OCI-LY3 (cell line): ENCODE results near the gene CTNNBL1.

ENCODE experiments used
- H2AFZ ChIP-seq: fragments of 200-600, 300-600 bp; shearing (Covaris generic); 2 replicates; pipeline ENCODE4 v1.6.0; 2014; ENCODE audit warnings: antibody characterized with exemption, low read depth, low read length
- H3K27ac ChIP-seq: fragments of 200-600, 300-600 bp; sonication (generic); 2 replicates; pipeline ENCODE4 v1.5.1; 2014; ENCODE audit warnings: mild to moderate bottlenecking, low read length, moderate library complexity, mixed read lengths
- H3K27me3 ChIP-seq: fragments of 200-600, 300-600 bp; sonication (generic); 2 replicates; pipeline ENCODE4 v1.6.1; 2014; ENCODE audit warnings: low read depth, low read length, mixed read lengths
- H3K36me3 ChIP-seq: fragments of 200-600, 300-600 bp; sonication (generic); replicated peaks from 2 replicates; pipeline ENCODE3; 2014; ENCODE audit warnings: low read depth, low read length, mixed read lengths
- H3K4me1 ChIP-seq: fragments of 300-600, 200-600 bp; sonication (generic); 2 replicates; pipeline ENCODE4 v1.6.1; 2014; ENCODE audit warnings: low read length, mixed read lengths
- H3K4me2 ChIP-seq: fragments of 200-600, 300-600 bp; sonication (generic); 2 replicates; pipeline ENCODE4 v1.6.1; 2014; ENCODE audit warnings: low read length, mixed read lengths
- H3K4me3 ChIP-seq: fragments of 300-600, 200-600 bp; sonication (generic); 2 replicates; pipeline ENCODE4 v1.5.1; 2014; ENCODE audit warnings: antibody characterized with exemption, mild to moderate bottlenecking, low read length, moderate library complexity
- H3K79me2 ChIP-seq: fragments of 300-600, 200-600 bp; shearing (Covaris generic); 2 replicates; pipeline ENCODE4 v1.6.1; 2014; ENCODE audit warnings: mild to moderate bottlenecking, low read length, mixed read lengths
- H3K9ac ChIP-seq: fragments of 300-600, 200-600 bp; shearing (Covaris generic); 2 replicates; pipeline ENCODE4 v1.6.0; 2014; ENCODE audit warnings: mild to moderate bottlenecking, low read length, moderate library complexity
- H3K9me3 ChIP-seq: fragments of 200-600, 300-600 bp; shearing (Covaris generic); 2 replicates; pipeline ENCODE4 v1.6.1; 2014; ENCODE audit warnings: low read length, mixed read lengths; ENCODE audit not compliant: insufficient read depth
- H4K20me1 ChIP-seq: fragments of 200-600, 300-600 bp; sonication (generic); 2 replicates; pipeline ENCODE4 v1.6.1; 2016; ENCODE audit warnings: low read length, mixed read lengths; ENCODE audit not compliant: insufficient read depth
- CTCF ChIP-seq: fragments of 200-600, 300-600 bp; sonication (generic); IDR thresholded peaks from 2 replicates; pipeline ENCODE4 v1.5.1; 2014; ENCODE audit warnings: antibody characterized with exemption, low read length, low read depth
- EZH2phosphoT487 ChIP-seq: fragments of 200-600 bp; shearing (Covaris generic); IDR thresholded peaks from 2 replicates; pipeline ENCODE4 v1.6.1; 2018; ENCODE audit warnings: antibody characterized with exemption, mixed run types, low read depth

The CTNNBL1 gene

GRCh38 chr20:37880726-37881591 lies 187.1 kb downstream of the CTNNBL1 start:
- Histone ChIP-seq H3K4me2 (no peak overlapping the region), H2AFZ (no peak overlapping the region), H3K79me2 (no peaks in the 10 kb centered on the region), H3K4me1 (0 out of 2 replicates have a peak, but pooled peaks cover 2% of the 10 kb centered on the region), H4K20me1 (no peaks in the 10 kb centered on the region), H3K4me3 (no peak overlapping the region), H3K27me3 (no peaks in the 10 kb centered on the region), H3K9ac (no peak overlapping the region), H3K36me3 (no peaks in the 10 kb centered on the region), H3K9me3 (no peaks in the 10 kb centered on the region), H3K27ac (no peak overlapping the region)
- TF ChIP-seq CTCF (no peak), EZH2phosphoT487 (no peak)

- Histone ChIP-seq H3K36me3 (no peaks in the 10 kb centered on the region), H3K27ac (no peak overlapping the region), H3K79me2 (no peaks in the 10 kb centered on the region), H3K9me3 (no peaks in the 10 kb centered on the region), H2AFZ (no peak overlapping the region), H4K20me1 (no peaks in the 10 kb centered on the region), H3K4me2 (no peak overlapping the region), H3K9ac (no peak overlapping the region), H3K4me1 (0 out of 2 replicates have a peak, but pooled peaks cover 4% of the 10 kb centered on the region), H3K27me3 (no peaks in the 10 kb centered on the region), H3K4me3 (no peak overlapping the region)
- no peak for TF ChIP-seq CTCF
- TF ChIP-seq EZH2phosphoT487, result no peak
Observed at GRCh38 chr20:37881601-37882343, 187.9 kb downstream of the CTNNBL1 start.

- Histone ChIP-seq H3K4me3 (no peak overlapping the region), H4K20me1 (no peaks in the 10 kb centered on the region), H3K36me3 (no peaks in the 10 kb centered on the region), H3K27ac (no peak overlapping the region), H3K79me2 (no peaks in the 10 kb centered on the region), H2AFZ (no peak overlapping the region), H3K9ac (no peak overlapping the region), H3K27me3 (no peaks in the 10 kb centered on the region), H3K4me1 (peaks cover 9% of the 10 kb centered on the region; the same call in 1 of the 2 replicates), H3K4me2 (no peak overlapping the region), H3K9me3 (no peaks in the 10 kb centered on the region)
- no peak for TF ChIP-seq CTCF
- TF ChIP-seq EZH2phosphoT487, result no peak
Observed at GRCh38 chr20:37882961-37883712, 189.3 kb downstream of the CTNNBL1 start.
